ENCODE measurements around the gene PLA2G6.

Gene PLA2G6

GRCh38 chr22:38205261-38206128, 23.9 kb upstream of the PLA2G6 start:
- ATAC-seq (ENCODE audit: insufficient read depth, low read depth) (no peak), DNase-seq (no peak)
- Histone ChIP-seq H3K79me2 (ENCODE audit: insufficient read depth, low read length) (no peaks in the 10 kb centered on the region), H3K4me2 (ENCODE audit: insufficient read depth, low read length) (no peak overlapping the region), H3K27me3 (ENCODE audit: insufficient read depth, low read length, poor library complexity) (peaks cover 11% of the 10 kb centered on the region), H4K20me1 (ENCODE audit: insufficient read depth, low read length) (peaks cover 25% of the 10 kb centered on the region), H3K4me1 (ENCODE audit: insufficient read depth, low read length) (peaks cover 35% of the 10 kb centered on the region), H3K27ac (ENCODE audit: low read length) (no peak overlapping the region), H3K36me3 (ENCODE audit: insufficient read depth, low read length) (no peaks in the 10 kb centered on the region; the same call in 1 of the 2 replicates), H3K9ac (ENCODE audit: low read depth, low read length) (no peak overlapping the region), H2AFZ (ENCODE audit: low read depth, low read length) (no peak overlapping the region), H3K9me3 (ENCODE audit: insufficient read depth, low read length, severe bottlenecking) (no peaks in the 10 kb centered on the region), H3K4me3 (ENCODE audit: low read depth in 1 of 2, low read length in 2 of 2) (no peak overlapping the region)
- TF ChIP-seq EZH2 (IDR thresholded peaks at IDR 0.05; ENCODE audit: borderline replicate concordance, low read depth, low read length, severe bottlenecking) (no peak), CTCF (IDR thresholded peaks at IDR 0.05; ENCODE audit: borderline replicate concordance, extremely low read depth, low read length, poor library complexity, severe bottlenecking) (no peak)

GRCh38 chr22:38204784-38205183, 23.2 kb upstream of the PLA2G6 start:
- no peaks in the 10 kb centered on the region; the same call in 1 of the 2 replicates for H3K36me3 ChIP-seq (ENCODE audit: insufficient read depth, low read length)
- H2AFZ ChIP-seq (ENCODE audit: low read depth, low read length): no peak overlapping the region
- no peaks in the 10 kb centered on the region for H3K9me3 ChIP-seq (ENCODE audit: insufficient read depth, low read length, severe bottlenecking)
- no peak overlapping the region for H3K9ac ChIP-seq (ENCODE audit: low read depth, low read length)
- H3K27ac ChIP-seq (ENCODE audit: low read length): no peak overlapping the region
- H3K27me3 ChIP-seq (ENCODE audit: insufficient read depth, low read length, poor library complexity): peaks cover 11% of the 10 kb centered on the region
- TF ChIP-seq CTCF (IDR thresholded peaks at IDR 0.05; ENCODE audit: borderline replicate concordance, extremely low read depth, low read length, poor library complexity, severe bottlenecking): no peak
- TF ChIP-seq EZH2 (IDR thresholded peaks at IDR 0.05; ENCODE audit: borderline replicate concordance, low read depth, low read length, severe bottlenecking): no peak
- no peak overlapping the region for H3K4me2 ChIP-seq (ENCODE audit: insufficient read depth, low read length)
- H3K4me3 ChIP-seq (ENCODE audit: low read depth in 1 of 2, low read length in 2 of 2): no peak overlapping the region
- no peak for ATAC-seq (ENCODE audit: insufficient read depth, low read depth)
- peaks cover 25% of the 10 kb centered on the region for H4K20me1 ChIP-seq (ENCODE audit: insufficient read depth, low read length)
- peak; percentile 30 for DNase-seq
- no peaks in the 10 kb centered on the region for H3K79me2 ChIP-seq (ENCODE audit: insufficient read depth, low read length)
- peaks cover 35% of the 10 kb centered on the region for H3K4me1 ChIP-seq (ENCODE audit: insufficient read depth, low read length)

GRCh38 chr22:38203855-38204514, 22.4 kb upstream of the PLA2G6 start:
- H2AFZ ChIP-seq (ENCODE audit: low read depth, low read length): no peak overlapping the region
- no peaks in the 10 kb centered on the region; the same call in 1 of the 2 replicates for H3K36me3 ChIP-seq (ENCODE audit: insufficient read depth, low read length)
- H3K9me3 ChIP-seq (ENCODE audit: insufficient read depth, low read length, severe bottlenecking): no peaks in the 10 kb centered on the region
- peaks cover 25% of the 10 kb centered on the region for H4K20me1 ChIP-seq (ENCODE audit: insufficient read depth, low read length)
- no peak overlapping the region for H3K9ac ChIP-seq (ENCODE audit: low read depth, low read length)
- H3K4me2 ChIP-seq (ENCODE audit: insufficient read depth, low read length): no peak overlapping the region
- peaks cover 35% of the 10 kb centered on the region for H3K4me1 ChIP-seq (ENCODE audit: insufficient read depth, low read length)
- no peak for TF ChIP-seq EZH2 (IDR thresholded peaks at IDR 0.05; ENCODE audit: borderline replicate concordance, low read depth, low read length, severe bottlenecking)
- TF ChIP-seq CTCF (IDR thresholded peaks at IDR 0.05; ENCODE audit: borderline replicate concordance, extremely low read depth, low read length, poor library complexity, severe bottlenecking): no peak
- no peak overlapping the region for H3K27ac ChIP-seq (ENCODE audit: low read length)
- H3K4me3 ChIP-seq (ENCODE audit: low read depth in 1 of 2, low read length in 2 of 2): no peak overlapping the region
- H3K79me2 ChIP-seq (ENCODE audit: insufficient read depth, low read length): no peaks in the 10 kb centered on the region
- ATAC-seq (ENCODE audit: insufficient read depth, low read depth) (no peak), DNase-seq (no peak)
- peaks cover 11% of the 10 kb centered on the region for H3K27me3 ChIP-seq (ENCODE audit: insufficient read depth, low read length, poor library complexity)
